GM13977 (cell line): ENCODE data around the gene VASP.

Experiments used
- DNase-seq: peaks from one replicate; pipeline ENCODE4 v3.0.0; 2012; ENCODE audit warnings: low spot score
- in situ Hi-C: fragments of 300-500 bp; cut with MboI; formaldehyde crosslinking; loops from one replicate; pipeline ENCODE4 v1.12.0; 2022; ENCODE audit warnings: low sequenced_read_pairs, low pct_unique_long_range_greater_than_20kb, mixed read lengths, inconsistent platforms; ENCODE audit not compliant: unreplicated experiment
- TF ChIP-seq, protein P1 (sequence below): IDR thresholded peaks from 2 replicates; pipeline ENCODE4 v1.5.1; 2012; ENCODE audit warnings: mild to moderate bottlenecking, control low read depth; ENCODE audit not compliant: insufficient read depth; ENCODE audit errors: extremely low read depth, missing control alignments

Gene VASP

DNA sequence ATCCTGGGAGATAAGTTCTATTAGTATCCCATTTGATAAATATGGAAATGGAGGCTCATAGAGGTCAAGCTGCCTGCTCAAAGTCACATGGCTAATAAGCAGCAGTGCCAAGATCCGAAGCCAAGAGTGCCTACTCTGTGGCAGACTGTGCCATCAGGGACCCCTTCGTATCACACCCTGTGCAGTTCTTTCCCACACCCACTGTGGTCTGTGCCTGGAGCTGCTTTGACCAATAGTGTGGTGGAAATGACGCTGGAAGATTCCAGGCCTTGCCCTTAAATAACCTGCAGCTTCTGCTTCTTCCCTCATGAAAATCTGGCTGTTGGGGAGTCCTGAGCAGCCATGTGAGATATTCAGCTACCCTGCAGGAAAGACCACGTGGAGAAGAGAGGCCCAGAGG lies 67.2 kb downstream of the VASP start:
- DNase-seq: no peak
- TF ChIP-seq, protein P1, sequence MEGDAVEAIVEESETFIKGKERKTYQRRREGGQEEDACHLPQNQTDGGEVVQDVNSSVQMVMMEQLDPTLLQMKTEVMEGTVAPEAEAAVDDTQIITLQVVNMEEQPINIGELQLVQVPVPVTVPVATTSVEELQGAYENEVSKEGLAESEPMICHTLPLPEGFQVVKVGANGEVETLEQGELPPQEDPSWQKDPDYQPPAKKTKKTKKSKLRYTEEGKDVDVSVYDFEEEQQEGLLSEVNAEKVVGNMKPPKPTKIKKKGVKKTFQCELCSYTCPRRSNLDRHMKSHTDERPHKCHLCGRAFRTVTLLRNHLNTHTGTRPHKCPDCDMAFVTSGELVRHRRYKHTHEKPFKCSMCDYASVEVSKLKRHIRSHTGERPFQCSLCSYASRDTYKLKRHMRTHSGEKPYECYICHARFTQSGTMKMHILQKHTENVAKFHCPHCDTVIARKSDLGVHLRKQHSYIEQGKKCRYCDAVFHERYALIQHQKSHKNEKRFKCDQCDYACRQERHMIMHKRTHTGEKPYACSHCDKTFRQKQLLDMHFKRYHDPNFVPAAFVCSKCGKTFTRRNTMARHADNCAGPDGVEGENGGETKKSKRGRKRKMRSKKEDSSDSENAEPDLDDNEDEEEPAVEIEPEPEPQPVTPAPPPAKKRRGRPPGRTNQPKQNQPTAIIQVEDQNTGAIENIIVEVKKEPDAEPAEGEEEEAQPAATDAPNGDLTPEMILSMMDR: no peak
- in situ Hi-C loops: no loop called here

DNA sequence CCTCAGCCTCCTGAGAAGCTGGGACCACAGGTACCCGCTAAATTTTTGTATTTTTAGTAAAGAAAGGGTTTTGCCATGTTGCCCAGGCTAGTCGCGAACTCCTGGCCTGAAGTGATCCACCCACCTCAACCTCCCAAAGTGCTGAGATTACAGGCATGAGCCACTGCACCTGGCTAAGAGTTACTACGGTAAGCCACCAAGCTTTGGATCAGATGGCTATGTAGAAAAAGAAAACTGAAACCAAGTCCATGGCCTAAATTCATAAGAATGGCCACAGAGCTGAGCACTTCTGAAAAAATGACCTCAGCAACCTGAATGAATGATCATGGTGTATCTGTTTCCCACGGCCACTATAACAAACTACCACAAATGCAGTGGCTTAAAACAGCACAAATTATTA lies 67.9 kb downstream of the VASP start:
- TF ChIP-seq, protein P1: no peak
- in situ Hi-C loops: no loop called here
- peak; percentile 72 for DNase-seq
